ENCODE results near the gene RALGPS2. TPM values are rescaled to one million over a fixed set of nuclear protein-coding genes. Genes with fewer than 3 reads are reported as not detected.

The RALGPS2 gene
- total and polyA plus RNA-seq, 2 of the 8 experiments (the other 6 are each of a cell fraction or from before 2014, with no cell fraction given), result 6.7 to 38.0 TPM

DNA sequence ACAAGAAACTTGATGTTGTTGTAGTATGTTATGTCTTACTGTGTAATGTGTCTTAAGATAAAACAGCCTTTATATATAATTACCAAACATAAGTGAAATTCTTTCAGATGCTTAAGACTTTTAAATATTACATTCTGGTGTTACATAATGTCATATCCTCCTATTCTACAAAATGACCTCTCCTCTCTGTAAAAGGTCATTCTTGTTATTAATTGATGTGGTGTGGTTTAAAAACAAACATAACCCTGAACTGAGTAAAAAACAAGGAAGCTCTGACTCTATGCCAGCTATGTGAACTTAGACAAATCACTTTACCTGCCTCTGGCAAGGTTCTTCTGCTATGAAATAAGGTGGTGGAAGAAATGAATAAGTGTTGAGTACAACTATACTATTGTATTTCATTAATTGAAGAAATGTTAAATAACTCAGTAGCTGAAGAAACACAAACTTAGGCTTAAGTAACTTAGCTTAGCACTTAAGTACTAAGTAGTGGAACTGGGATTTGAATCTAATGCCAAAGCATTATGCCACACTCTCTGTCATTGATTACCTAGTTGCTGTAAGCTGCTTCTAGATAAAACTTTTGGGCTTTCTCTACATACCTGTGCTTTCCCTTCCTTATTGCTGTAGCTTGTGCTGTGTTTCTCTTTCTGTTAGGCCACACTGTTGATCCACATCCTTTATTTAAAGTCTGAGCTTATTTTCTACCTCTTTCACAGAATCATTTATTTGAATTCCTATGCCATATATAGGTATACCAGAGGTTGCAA lies 146.7 kb downstream of the RALGPS2 start:
- Histone ChIP-seq H4K91ac (replicated peaks; ENCODE audit: insufficient read length, low read length) (no peak overlapping the region), H2BK20ac (ENCODE audit: low read length) (no peak overlapping the region), H2BK15ac (ENCODE audit: low read length) (no peak overlapping the region), H4K5ac (ENCODE audit: insufficient read length, low read depth, low read length) (no peak overlapping the region), H3K4me3 (ENCODE audit: extremely low read depth in 1 of 4, insufficient read depth in 2 of 4, low read depth in 3 of 4, low read length in 4 of 4) (no peak overlapping the region), H3K79me2 (ENCODE audit: control insufficient read depth in 1 of 2, insufficient read depth in 2 of 2, low read length in 2 of 2) (no peaks in the 10 kb centered on the region), H3K79me1 (ENCODE audit: low read depth, low read length) (no peaks in the 10 kb centered on the region), H3K4ac (replicated peaks; ENCODE audit: insufficient read length, low read depth, low read length) (no peak overlapping the region), H3K56ac (replicated peaks; ENCODE audit: insufficient read length, low read depth, low read length) (no peak overlapping the region), H2AFZ (ENCODE audit: low read length) (no peak overlapping the region), H2BK12ac (ENCODE audit: low read depth, low read length) (no peak overlapping the region), H3K9ac (replicated peaks in 1 of 4; ENCODE audit: extremely low read depth in 1 of 4, low read depth in 3 of 4, low read length in 3 of 4) (no peak overlapping the region), H3K4me2 (ENCODE audit: insufficient read depth in 1 of 2, low read depth in 2 of 2, low read length in 2 of 2) (no peak overlapping the region), H3K36me3 (ENCODE audit: control insufficient read depth in 2 of 4, insufficient read depth in 4 of 4, low read length in 3 of 4) (no peaks in the 10 kb centered on the region), H2BK120ac (replicated peaks; ENCODE audit: low read depth, low read length) (no peak overlapping the region), H3K23ac (ENCODE audit: insufficient read length) (no peak overlapping the region), H3K14ac (ENCODE audit: insufficient read length) (no peak overlapping the region), H3K23me2 (ENCODE audit: low read depth, low read length) (no peaks in the 10 kb centered on the region), H2BK5ac (ENCODE audit: low read depth, low read length) (no peak overlapping the region), H4K20me1 (replicated peaks in 1 of 2; ENCODE audit: control insufficient read depth in 1 of 2, insufficient read depth in 2 of 2, low read length in 2 of 2) (no peaks in the 10 kb centered on the region), H3K18ac (ENCODE audit: extremely low read depth, low read length) (no peak overlapping the region), H3K27me3 (replicated peaks in 1 of 4; ENCODE audit: control insufficient read depth in 3 of 4, extremely low read depth in 1 of 4, insufficient read depth in 3 of 4, low read length in 3 of 4) (no peaks in the 10 kb centered on the region), H3K27ac (ENCODE audit: low read depth, low read length) (no peak overlapping the region), H3K9me3 (ENCODE audit: insufficient read depth in 2 of 2, low read depth in 1 of 2, low read length in 1 of 2) (no peaks in the 10 kb centered on the region), H3K4me1 (replicated peaks in 1 of 4; ENCODE audit: control insufficient read depth in 3 of 4, insufficient read depth in 4 of 4, low read length in 3 of 4) (peaks cover 0 to 6% (median 2%) of the 10 kb centered on the region in 4 experiments; a peak in 2 of 7 replicates), H2AK5ac (ENCODE audit: low read depth, low read length) (no peak overlapping the region), H4K8ac (ENCODE audit: extremely low read depth, insufficient read depth, low read length) (no peak overlapping the region)
- FAIRE-seq, result no peak
- TF ChIP-seq RXRA (IDR thresholded peaks at IDR 0.05; ENCODE audit: insufficient read depth, low read depth, low read length), result no peak
- no peak for TF ChIP-seq CHD2 (IDR thresholded peaks at IDR 0.05; ENCODE audit: low read length)
- no peak for TF ChIP-seq FOSL1 (IDR thresholded peaks at IDR 0.05; ENCODE audit: insufficient read depth, low read depth, low read length)
- no peak for TF ChIP-seq HDAC6 (IDR thresholded peaks at IDR 0.05; ENCODE audit: low read depth, low read length)
- TF ChIP-seq JUND (IDR thresholded peaks at IDR 0.05; ENCODE audit: low read length), result no peak
- no peak for TF ChIP-seq BRCA1 (IDR thresholded peaks at IDR 0.05; ENCODE audit: low read depth, low read length)
- TF ChIP-seq CREB1 (IDR thresholded peaks at IDR 0.05), result no peak
- no peak for DNase-seq (ENCODE audit: low read depth in 1 of 2, low spot score in 2 of 2)
- POLR2A ChIA-PET (ENCODE audit: partially characterized antibody), result interaction anchor here (0.8 to 1.4 kb wide), 2 partner anchors 8 to 147 kb away, joined by 3 read pairs; no protein-coding TSS in a partner anchor
- CTCF ChIA-PET (ENCODE audit: partially characterized antibody), result interaction anchor here (0.6 to 2.1 kb wide), 7 partner anchors 9 to 329 kb away, joined by 3 to 6 read pairs (median 4); no protein-coding TSS in a partner anchor
